GM19023 (cell line): ENCODE data around the gene MCCD1.

Experiments
- ATAC-seq: cut with Tn5 transposase; IDR thresholded peaks from one replicate; pipeline ENCODE4 v1.9.1; 2021; ENCODE audit warnings: mild to moderate bottlenecking, moderate library complexity; ENCODE audit not compliant: unreplicated experiment

The MCCD1 gene

GRCh38 chr6:31568537-31568961, 39.8 kb downstream of the MCCD1 start:
- ATAC-seq, result peak; percentile 58

GRCh38 chr6:31569861-31570536, 41.2 kb downstream of the MCCD1 start:
- ATAC-seq, result no peak

GRCh38 chr6:31572041-31572911, 43.5 kb downstream of the MCCD1 start, which contains the start of gene LTA:
LTA (plus strand) TSS chr6:31572289; CDS start chr6:31572743, 454 bp downstream.
- peak; percentile 54 for ATAC-seq

GRCh38 chr6:31573239-31574105, 44.7 kb downstream of the MCCD1 start:
- no peak for ATAC-seq

- ATAC-seq, result no peak
These were observed 45.6 kb downstream of the MCCD1 start for GRCh38 chr6:31574106-31575061.

- no peak for ATAC-seq
These were observed 46.7 kb downstream of the MCCD1 start, which contains the start of gene TNF for GRCh38 chr6:31575335-31575901. TNF (plus strand) TSS chr6:31575565; CDS start chr6:31575742, 177 bp downstream.

GRCh38 chr6:31575952-31576685, 47.4 kb downstream of the MCCD1 start:
- ATAC-seq, result no peak

- no peak for ATAC-seq
These were observed 48.3 kb downstream of the MCCD1 start for GRCh38 chr6:31576897-31577578.

GRCh38 chr6:31577579-31577966, 48.8 kb downstream of the MCCD1 start:
- ATAC-seq, result no peak

GRCh38 chr6:31578184-31579118, 49.7 kb downstream of the MCCD1 start:
- no peak for ATAC-seq

- ATAC-seq, result no peak
These were observed 50.4 kb downstream of the MCCD1 start for GRCh38 chr6:31579119-31579505.
